ENCODE results near the gene NENF. TPM values are rescaled to one million over a fixed set of nuclear protein-coding genes. Genes with fewer than 3 reads are reported as not detected.
A peak's percentile ranks its signal among the peaks of the same experiment; 100 is the strongest.

NENF gene
- total RNA-seq, 2 donors from 2014 or later = 85.4 to 89.7 TPM

GRCh38 chr1:212433577-212434462, 1.1 kb downstream of the NENF start:
- no peak for DNase-seq
- Histone ChIP-seq H3K36me3 (replicated peaks in 1 of 2; ENCODE audit: insufficient read depth in 1 of 2, low read depth in 2 of 2) (no peaks in the 10 kb centered on the region), H3K4me3 (peak overlapping the region in 1 of 2 donors; percentile 82), H3K4me1 (peaks cover 24% of the 10 kb centered on the region), H3K27ac (peak overlapping the region in 3 of 4 donors; percentile 67 to 83 (median 73)), H3K9me3 (no peaks in the 10 kb centered on the region), H3K27me3 (no peaks in the 10 kb centered on the region)
- no peak for TF ChIP-seq CTCF (IDR thresholded peaks at IDR 0.05)
- no peak for TF ChIP-seq POLR2A (IDR thresholded peaks at IDR 0.05)
- no peak for ATAC-seq
- 55 to 65% methylated on average over 15 to 16 of the region's 17 CpGs for WGBS, 2 donors
- intact Hi-C loops (cut with DNase I) = no loop called here

- Histone ChIP-seq H3K36me3 (replicated peaks in 1 of 2; ENCODE audit: insufficient read depth in 1 of 2, low read depth in 2 of 2) (no peaks in the 10 kb centered on the region), H3K9me3 (no peaks in the 10 kb centered on the region), H3K27me3 (no peaks in the 10 kb centered on the region), H3K4me1 (peaks cover 24% of the 10 kb centered on the region), H3K4me3 (no peak overlapping the region), H3K27ac (no peak overlapping the region)
- no peak for TF ChIP-seq CTCF (IDR thresholded peaks at IDR 0.05)
- TF ChIP-seq POLR2A (IDR thresholded peaks at IDR 0.05) = no peak
- intact Hi-C loops (cut with DNase I) = no loop called here
- DNase-seq = no peak
- WGBS, 2 donors = 95 to 97% methylated on average over 4 of the region's 4 CpGs
- no peak for ATAC-seq
Observed at GRCh38 chr1:212434992-212435391, 2.3 kb downstream of the NENF start.

DNA sequence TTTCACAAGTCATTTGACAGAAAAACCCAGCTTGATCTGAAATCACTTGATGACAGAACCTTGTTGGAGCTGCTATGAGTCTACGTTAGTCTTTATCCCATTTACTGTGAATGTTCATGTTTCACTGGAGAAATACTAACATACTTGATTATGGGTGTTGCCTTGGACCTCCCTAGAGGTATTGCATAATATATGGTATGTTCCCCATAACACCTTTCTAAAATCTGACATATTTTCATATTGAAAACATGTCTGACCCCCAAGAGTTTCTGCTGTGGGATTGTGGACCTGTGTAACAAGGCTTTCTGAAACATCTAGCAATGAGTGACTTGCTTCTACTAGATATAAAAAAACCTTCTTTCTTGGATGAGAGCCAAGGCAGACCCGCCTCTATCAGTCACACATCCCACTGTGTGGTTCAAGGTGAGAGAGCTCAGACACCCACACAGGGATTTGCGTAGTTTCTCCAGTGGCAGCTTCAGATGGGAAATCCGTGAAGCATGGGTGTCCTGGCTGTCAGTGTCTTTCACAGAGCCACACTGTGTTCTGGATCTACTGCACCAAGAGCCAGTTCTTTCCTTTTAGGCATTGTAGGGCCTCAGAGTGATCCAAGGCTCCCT, 4.6 kb downstream of the NENF start:
- 81 to 93% methylated on average over 3 to 4 of the region's 4 CpGs for whole genome bisulfite sequencing, 2 donors
- intact Hi-C loops (cut with DNase I) = no loop called here

DNA sequence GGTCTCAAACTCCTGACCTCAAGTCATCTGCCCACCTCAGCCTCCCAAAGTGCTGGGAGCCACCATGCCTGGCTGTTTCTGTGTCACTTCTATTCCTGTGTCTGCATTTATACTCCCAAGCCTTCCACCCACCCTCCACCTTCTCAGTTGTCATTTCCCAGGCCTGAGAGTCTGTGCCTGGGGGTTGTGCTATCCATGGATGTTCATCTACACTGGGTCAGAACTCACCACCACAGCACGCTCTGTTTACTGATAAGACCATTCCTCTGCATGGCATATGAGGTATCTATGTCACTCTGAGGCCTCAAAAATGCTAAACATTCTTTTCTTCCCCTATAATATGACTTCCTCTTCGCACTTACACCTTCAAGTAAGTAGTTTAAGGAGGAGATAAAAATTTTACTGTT, 6.1 kb downstream of the NENF start:
- H3K36me3 ChIP-seq (replicated peaks in 1 of 2; ENCODE audit: insufficient read depth in 1 of 2, low read depth in 2 of 2) = no peaks in the 10 kb centered on the region
- H3K27me3 ChIP-seq = no peaks in the 10 kb centered on the region
- TF ChIP-seq POLR2A (IDR thresholded peaks at IDR 0.05) (no peak), CTCF (IDR thresholded peaks at IDR 0.05) (no peak)
- 87 to 93% methylated on average over 2 of the region's 2 CpGs for WGBS, 2 donors
- ATAC-seq (no peak), DNase-seq (no peak)
- no peak overlapping the region for H3K4me3 ChIP-seq
- H3K4me1 ChIP-seq = peaks cover 13% of the 10 kb centered on the region
- no peak overlapping the region for H3K27ac ChIP-seq
- no peaks in the 10 kb centered on the region for H3K9me3 ChIP-seq
- intact Hi-C loops (cut with DNase I) = no loop called here

More for the DNA sequence above, 4.6 kb downstream of the NENF start:
- peaks cover 21% of the 10 kb centered on the region for H3K4me1 ChIP-seq
- no peaks in the 10 kb centered on the region for H3K9me3 ChIP-seq
- no peaks in the 10 kb centered on the region for H3K27me3 ChIP-seq
- no peak overlapping the region for H3K27ac ChIP-seq
- TF ChIP-seq POLR2A (IDR thresholded peaks at IDR 0.05) (no peak), CTCF (IDR thresholded peaks at IDR 0.05) (no peak)
- H3K36me3 ChIP-seq (replicated peaks in 1 of 2; ENCODE audit: insufficient read depth in 1 of 2, low read depth in 2 of 2) = no peaks in the 10 kb centered on the region
- DNase-seq (no peak), ATAC-seq (no peak)
- H3K4me3 ChIP-seq = no peak overlapping the region
